DND-41 (cell line): ENCODE measurements around the gene TMPRSS9.

Experiments
- ATAC-seq: fragments of 200-7000 bp; cut with Tn5 transposase; 3 replicates; pipeline ENCODE4 v1.9.1; 2021; ENCODE audit warnings: low read depth; ENCODE audit not compliant: insufficient read depth
- DNase-seq: peaks from one replicate; pipeline ENCODE4 v3.0.0-alpha.2; 2020
- H2AFZ ChIP-seq: 2 replicates; pipeline ENCODE4 v1.6.0; 2012; ENCODE audit warnings: low read depth, low read length
- H3K27ac ChIP-seq: 2 replicates; pipeline ENCODE4 v1.5.1; 2012; ENCODE audit warnings: low read length, inconsistent platforms
- H3K27me3 ChIP-seq: fragments of 200-600 bp; sonication (generic); 2 replicates; pipeline ENCODE4 v1.6.0; 2012; ENCODE audit warnings: low read length, mild to moderate bottlenecking, inconsistent platforms; ENCODE audit not compliant: insufficient read depth, poor library complexity
- H3K36me3 ChIP-seq: 2 replicates; pipeline ENCODE4 v1.5.1; 2012; ENCODE audit warnings: low read length, inconsistent platforms; ENCODE audit not compliant: insufficient read depth
- H3K4me1 ChIP-seq: 2 replicates; pipeline ENCODE4 v1.5.1; 2012; ENCODE audit warnings: mild to moderate bottlenecking, low read length; ENCODE audit not compliant: insufficient read depth
- H3K4me2 ChIP-seq: 2 replicates; pipeline ENCODE4 v1.6.0; 2012; ENCODE audit warnings: mild to moderate bottlenecking, moderate library complexity, low read length, inconsistent platforms; ENCODE audit not compliant: insufficient read depth
- H3K4me3 ChIP-seq, 2 experiments: fragments of 200-600 bp in 1 of 2; shearing (Covaris generic) in 1 of 2; 2 replicates each; pipeline ENCODE4 v1.5.1; 2012 to 2016; ENCODE audit warnings: inconsistent platforms in 2 of 2, low read length in 2 of 2, mild to moderate bottlenecking in 2 of 2, low read depth in 1 of 2, moderate library complexity in 1 of 2
- H3K79me2 ChIP-seq: 2 replicates; pipeline ENCODE4 v1.6.0; 2012; ENCODE audit warnings: low read length, inconsistent platforms; ENCODE audit not compliant: insufficient read depth
- H3K9ac ChIP-seq: 2 replicates; pipeline ENCODE4 v1.6.0; 2012; ENCODE audit warnings: low read depth, mild to moderate bottlenecking, inconsistent platforms, low read length, moderate library complexity
- H3K9me3 ChIP-seq: 2 replicates; pipeline ENCODE4 v1.5.1; 2012; ENCODE audit warnings: low read length, moderate library complexity, mild to moderate bottlenecking, inconsistent platforms; ENCODE audit not compliant: insufficient read depth, severe bottlenecking
- H4K20me1 ChIP-seq: 2 replicates; pipeline ENCODE4 v1.6.0; 2012; ENCODE audit warnings: low read length; ENCODE audit not compliant: insufficient read depth
- EZH2 ChIP-seq: IDR thresholded peaks from 3 replicates; pipeline ENCODE4 v1.6.1; 2012; ENCODE audit warnings: borderline replicate concordance, low read depth, mild to moderate bottlenecking, moderate library complexity, low read length, inconsistent platforms; ENCODE audit not compliant: severe bottlenecking
- TF ChIP-seq, protein P1 (sequence below): IDR thresholded peaks from 2 replicates; pipeline ENCODE4 v1.5.1; 2012; ENCODE audit warnings: borderline replicate concordance, low read length, moderate library complexity, mild to moderate bottlenecking; ENCODE audit not compliant: poor library complexity, severe bottlenecking; ENCODE audit errors: extremely low read depth

The TMPRSS9 gene

DNA sequence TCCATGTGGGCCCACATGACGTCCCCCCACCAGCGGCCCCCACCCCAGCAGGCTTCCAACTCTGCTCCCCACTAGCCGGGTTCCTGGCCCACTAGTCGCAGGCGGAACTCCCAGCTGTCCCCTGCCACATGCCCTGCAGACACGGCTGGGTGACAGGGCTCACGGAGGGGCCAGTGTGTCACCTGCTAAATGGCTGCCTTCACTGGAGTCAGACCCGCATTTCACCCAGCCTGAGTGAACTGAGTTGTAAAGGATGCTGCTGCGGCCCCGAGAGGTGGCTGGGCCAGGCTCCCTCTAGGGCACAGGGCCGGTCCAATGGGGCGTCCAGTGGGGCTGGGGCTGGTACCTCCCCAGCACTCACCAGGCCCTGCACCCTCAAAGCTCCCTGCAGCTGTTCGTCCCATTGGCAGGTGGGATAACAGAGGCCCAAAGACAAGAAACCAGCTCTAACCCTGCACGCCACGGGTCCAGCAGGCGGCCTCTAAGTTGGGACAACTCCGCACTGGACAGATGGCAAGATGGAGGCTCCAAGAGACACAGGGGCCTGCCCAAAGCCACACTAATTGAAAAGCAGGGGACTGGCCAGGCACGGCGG lies 93.5 kb downstream of the TMPRSS9 start:
- TF ChIP-seq, protein P1, sequence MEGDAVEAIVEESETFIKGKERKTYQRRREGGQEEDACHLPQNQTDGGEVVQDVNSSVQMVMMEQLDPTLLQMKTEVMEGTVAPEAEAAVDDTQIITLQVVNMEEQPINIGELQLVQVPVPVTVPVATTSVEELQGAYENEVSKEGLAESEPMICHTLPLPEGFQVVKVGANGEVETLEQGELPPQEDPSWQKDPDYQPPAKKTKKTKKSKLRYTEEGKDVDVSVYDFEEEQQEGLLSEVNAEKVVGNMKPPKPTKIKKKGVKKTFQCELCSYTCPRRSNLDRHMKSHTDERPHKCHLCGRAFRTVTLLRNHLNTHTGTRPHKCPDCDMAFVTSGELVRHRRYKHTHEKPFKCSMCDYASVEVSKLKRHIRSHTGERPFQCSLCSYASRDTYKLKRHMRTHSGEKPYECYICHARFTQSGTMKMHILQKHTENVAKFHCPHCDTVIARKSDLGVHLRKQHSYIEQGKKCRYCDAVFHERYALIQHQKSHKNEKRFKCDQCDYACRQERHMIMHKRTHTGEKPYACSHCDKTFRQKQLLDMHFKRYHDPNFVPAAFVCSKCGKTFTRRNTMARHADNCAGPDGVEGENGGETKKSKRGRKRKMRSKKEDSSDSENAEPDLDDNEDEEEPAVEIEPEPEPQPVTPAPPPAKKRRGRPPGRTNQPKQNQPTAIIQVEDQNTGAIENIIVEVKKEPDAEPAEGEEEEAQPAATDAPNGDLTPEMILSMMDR: no peak
- TF ChIP-seq EZH2: no peak
- Histone ChIP-seq H2AFZ (no peak overlapping the region), H3K79me2 (peaks cover 89% of the 10 kb centered on the region), H3K4me1 (peaks cover 35% of the 10 kb centered on the region), H3K27me3 (no peaks in the 10 kb centered on the region), H3K4me2 (peak overlapping the region; percentile 33; the same call in 1 of the 2 replicates), H3K36me3 (peaks cover 51% of the 10 kb centered on the region), H3K4me3 (no peak overlapping the region), H4K20me1 (peaks cover 70% of the 10 kb centered on the region), H3K27ac (no peak overlapping the region), H3K9me3 (no peaks in the 10 kb centered on the region), H3K9ac (no peak overlapping the region)
- ATAC-seq (no peak), DNase-seq (no peak)

DNA sequence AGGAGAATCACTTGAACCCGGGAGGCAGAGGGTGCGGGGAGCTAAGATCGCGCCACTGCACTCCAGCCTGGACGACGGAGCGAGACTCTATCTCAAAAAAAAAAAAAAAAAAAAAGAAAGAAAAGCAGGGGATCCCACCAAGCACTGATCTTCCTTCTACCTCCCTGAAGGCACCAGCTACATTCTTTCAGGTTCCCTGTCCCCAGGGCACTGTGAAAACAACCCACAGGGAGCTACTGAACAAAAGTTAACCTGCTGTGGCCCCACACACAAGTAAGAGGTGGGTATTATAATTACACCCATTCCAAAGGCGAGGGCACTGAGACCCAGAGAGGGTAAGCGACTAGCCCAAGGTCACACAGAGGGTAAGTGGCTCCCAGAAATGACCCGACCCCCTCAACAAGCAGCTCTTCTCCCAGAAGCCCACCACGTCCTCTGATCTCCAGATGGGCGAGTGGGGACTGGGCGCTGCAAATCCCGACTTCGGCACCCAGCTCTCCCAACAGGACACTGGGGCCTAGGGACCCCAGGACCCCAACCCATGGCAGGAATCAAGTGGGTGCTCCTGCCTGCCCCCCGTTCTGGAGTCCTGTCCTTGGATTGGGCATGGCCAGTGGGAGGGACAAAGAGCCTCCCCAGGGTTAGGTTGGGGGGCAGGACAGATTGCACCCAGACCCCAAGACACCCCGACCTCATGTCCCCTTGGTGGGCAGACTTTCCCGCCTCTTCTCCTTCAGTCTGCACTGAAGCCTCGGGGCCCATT lies 94.3 kb downstream of the TMPRSS9 start:
- H3K4me2 ChIP-seq: peak overlapping the region; percentile 84
- TF ChIP-seq EZH2: no peak
- TF ChIP-seq, protein P1: no peak
- ATAC-seq (no peak), DNase-seq (no peak)
- peak overlapping the region in 1 of 2 experiments; percentile 87; a peak in 2 of 4 replicates for H3K4me3 ChIP-seq
- peaks cover 43% of the 10 kb centered on the region for H3K36me3 ChIP-seq
- peaks cover 35% of the 10 kb centered on the region for H3K4me1 ChIP-seq
- no peak overlapping the region for H2AFZ ChIP-seq
- peak overlapping the region; percentile 30 for H3K27ac ChIP-seq
- H4K20me1 ChIP-seq: peaks cover 63% of the 10 kb centered on the region
- no peaks in the 10 kb centered on the region for H3K9me3 ChIP-seq
- H3K9ac ChIP-seq: peak overlapping the region; percentile 99
- H3K79me2 ChIP-seq: peaks cover 80% of the 10 kb centered on the region
- H3K27me3 ChIP-seq: no peaks in the 10 kb centered on the region

DNA sequence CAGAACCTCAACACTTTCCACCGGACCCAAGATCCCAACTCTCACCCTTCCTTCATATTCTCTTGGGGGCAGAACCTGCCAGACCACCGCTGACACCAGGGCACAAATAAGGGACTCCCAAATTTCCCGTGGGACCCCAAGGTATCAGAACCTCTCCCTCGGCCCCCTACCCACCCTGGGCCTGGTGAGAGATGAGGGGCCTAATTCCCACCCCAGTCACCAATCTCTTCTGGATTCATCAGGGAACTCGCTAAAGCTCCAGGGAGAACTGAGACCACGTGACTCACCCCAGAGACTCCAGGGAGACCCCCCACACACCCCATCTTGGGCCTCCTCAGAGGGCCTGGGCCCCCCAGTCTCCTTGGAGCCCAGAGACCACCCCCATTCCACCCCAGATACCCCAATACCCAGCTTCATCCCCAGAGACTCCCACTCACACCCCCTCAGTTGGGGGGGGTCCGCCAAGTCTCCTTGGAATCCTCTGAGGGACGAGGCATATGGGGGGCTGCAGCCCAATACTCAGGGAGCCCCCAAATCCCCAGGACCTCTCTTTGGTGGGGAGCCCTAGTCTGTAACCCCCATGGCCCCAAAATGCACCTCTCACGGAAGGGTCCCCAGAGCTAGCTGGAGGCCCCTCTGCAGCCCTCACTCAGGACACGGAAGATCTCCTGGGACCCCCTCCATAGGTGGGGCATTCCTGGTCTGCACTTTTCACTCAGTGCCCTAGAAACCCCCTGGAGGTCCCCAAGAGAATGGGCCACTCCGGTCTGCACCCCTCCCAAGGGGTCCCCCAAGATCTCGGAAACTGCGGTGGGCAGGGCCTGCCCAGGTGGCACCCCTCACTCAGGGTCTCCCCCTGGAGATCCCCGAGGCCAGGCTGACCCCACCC lies 95.1 kb downstream of the TMPRSS9 start:
- Histone ChIP-seq H3K4me2 (peak overlapping the region; percentile 84), H3K9ac (peak overlapping the region; percentile 99), H2AFZ (no peak overlapping the region), H3K4me3 (peak overlapping the region; percentile 87 to 99; a peak in 3 of 4 replicates), H3K9me3 (no peaks in the 10 kb centered on the region), H3K27me3 (no peaks in the 10 kb centered on the region), H4K20me1 (peaks cover 60% of the 10 kb centered on the region), H3K4me1 (peaks cover 35% of the 10 kb centered on the region), H3K79me2 (peaks cover 73% of the 10 kb centered on the region), H3K36me3 (peaks cover 37% of the 10 kb centered on the region), H3K27ac (peak overlapping the region; percentile 89)
- DNase-seq: no peak
- ATAC-seq: no peak
- TF ChIP-seq EZH2: no peak
- TF ChIP-seq, protein P1: no peak
